GM23248 (cell line): ENCODE measurements around the gene P3H4.

Experiments
- EZH2 ChIP-seq: fragments of 200-600 bp; sonication (generic); IDR thresholded peaks from 2 replicates; pipeline ENCODE4 v1.6.1; 2018; ENCODE audit warnings: antibody characterized with exemption, mild to moderate bottlenecking; ENCODE audit not compliant: insufficient read depth, poor library complexity, severe bottlenecking
- EZH2phosphoT487 ChIP-seq: fragments of 200-600 bp; sonication (generic); IDR thresholded peaks from 2 replicates; pipeline ENCODE4 v1.6.1; 2018; ENCODE audit warnings: antibody characterized with exemption, moderate library complexity, mild to moderate bottlenecking, low read depth; ENCODE audit not compliant: insufficient read depth

- TF ChIP-seq EZH2phosphoT487 (no peak), EZH2 (no peak)
These were observed 44.3 kb downstream of the P3H4 start for GRCh38 chr17:41767324-41768042.
